Activated naive CD8-positive, alpha-beta T cell treated with anti-CD3 and anti-CD28 coated beads, Interleukin-2, amount 10 ng/mL, durations not matched to agents 7 days and 5 days (primary cell): Measurements from ENCODE around the gene KLC3. TPM values are rescaled to one million over a fixed set of nuclear protein-coding genes. Genes with fewer than 3 reads are reported as not detected.
"Not testable (repeated sequence)": the region's sequence is repeated elsewhere in the genome, so short reads cannot be mapped to it uniquely, and the experiment has no call there.

ENCODE experiments used
- ATAC-seq: fragments of 150-1000 bp; cut with Tn5 transposase; one replicate; pipeline ENCODE4 v1.10.0; 2021; ENCODE audit warnings: low read depth, moderate library complexity
- POLR2A ChIA-PET: fragments of 350-600 bp; sonication (Branson Sonifier 250); formaldehyde crosslinking; loops from one replicate; lab custom pipeline; 2021; ENCODE audit warnings: antibody characterized with exemption; lab: Charles Lee
- DNase-seq: peaks from one replicate; pipeline ENCODE4 v3.0.0; 2021
- H3K27ac Mint-ChIP-seq: one replicate; pipeline ENCODE4 v1.8.0; 2022; ENCODE audit warnings: mild to moderate bottlenecking, mixed read lengths
- H3K27me3 Mint-ChIP-seq: one replicate; pipeline ENCODE4 v1.8.0; 2022; ENCODE audit warnings: mild to moderate bottlenecking, moderate library complexity, mixed read lengths
- H3K36me3 Mint-ChIP-seq: one replicate; pipeline ENCODE4 v1.8.0; 2021; ENCODE audit warnings: mild to moderate bottlenecking, mixed read lengths
- H3K4me1 Mint-ChIP-seq: one replicate; pipeline ENCODE4 v1.8.0; 2021; ENCODE audit warnings: mixed read lengths
- H3K4me3 Mint-ChIP-seq: one replicate; pipeline ENCODE4 v1.8.0; 2022; ENCODE audit warnings: mild to moderate bottlenecking, moderate library complexity, mixed read lengths
- H3K9me3 Mint-ChIP-seq: one replicate; pipeline ENCODE4 v1.8.0; 2021; ENCODE audit warnings: mixed read lengths
- total RNA-seq, 2 experiments: library from RNA; stranded (reverse); gene quantifications; one replicate each; pipeline ENCODE4 v1.2.3, GENCODE V29; 2021

Gene KLC3
- total RNA-seq, 2 experiments from 2014 or later, result not detected

DNA sequence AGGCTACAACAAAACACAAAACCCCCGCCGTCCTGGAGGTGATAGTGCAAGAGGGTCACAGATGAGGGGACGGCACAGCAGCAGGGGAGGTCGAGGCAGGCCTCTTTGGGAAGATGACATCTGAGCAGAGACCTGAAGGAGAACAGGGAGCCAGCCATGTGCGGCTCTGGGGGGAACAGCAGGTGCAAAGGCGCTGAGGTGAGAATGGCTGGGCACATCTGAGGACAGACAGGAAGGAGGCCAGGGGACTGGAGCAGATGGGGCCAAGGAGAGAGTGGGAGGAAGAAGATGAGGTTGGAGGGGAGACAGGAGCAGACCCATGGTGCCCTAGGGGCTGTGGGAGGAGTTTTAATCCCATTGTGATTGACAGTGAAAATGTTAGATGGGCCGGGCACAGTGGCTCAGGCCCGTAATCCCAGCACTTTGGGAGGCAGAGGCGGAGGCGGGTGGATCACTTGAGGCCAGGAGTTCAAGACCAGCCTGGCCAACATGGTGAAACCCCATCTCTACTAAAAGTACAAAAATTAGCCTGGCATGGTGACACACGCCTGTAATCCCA lies 16.1 kb upstream of the KLC3 start:
- H3K4me1 Mint-ChIP-seq, result peaks cover 5% of the 10 kb centered on the region
- no peaks in the 10 kb centered on the region for H3K9me3 Mint-ChIP-seq
- no peak overlapping the region for H3K27ac Mint-ChIP-seq
- peaks cover 38% of the 10 kb centered on the region for H3K27me3 Mint-ChIP-seq
- H3K36me3 Mint-ChIP-seq, result no peaks in the 10 kb centered on the region
- DNase-seq, result no peak
- POLR2A ChIA-PET, result no interaction called here
- H3K4me3 Mint-ChIP-seq, result no peak overlapping the region
- no peak for ATAC-seq

DNA sequence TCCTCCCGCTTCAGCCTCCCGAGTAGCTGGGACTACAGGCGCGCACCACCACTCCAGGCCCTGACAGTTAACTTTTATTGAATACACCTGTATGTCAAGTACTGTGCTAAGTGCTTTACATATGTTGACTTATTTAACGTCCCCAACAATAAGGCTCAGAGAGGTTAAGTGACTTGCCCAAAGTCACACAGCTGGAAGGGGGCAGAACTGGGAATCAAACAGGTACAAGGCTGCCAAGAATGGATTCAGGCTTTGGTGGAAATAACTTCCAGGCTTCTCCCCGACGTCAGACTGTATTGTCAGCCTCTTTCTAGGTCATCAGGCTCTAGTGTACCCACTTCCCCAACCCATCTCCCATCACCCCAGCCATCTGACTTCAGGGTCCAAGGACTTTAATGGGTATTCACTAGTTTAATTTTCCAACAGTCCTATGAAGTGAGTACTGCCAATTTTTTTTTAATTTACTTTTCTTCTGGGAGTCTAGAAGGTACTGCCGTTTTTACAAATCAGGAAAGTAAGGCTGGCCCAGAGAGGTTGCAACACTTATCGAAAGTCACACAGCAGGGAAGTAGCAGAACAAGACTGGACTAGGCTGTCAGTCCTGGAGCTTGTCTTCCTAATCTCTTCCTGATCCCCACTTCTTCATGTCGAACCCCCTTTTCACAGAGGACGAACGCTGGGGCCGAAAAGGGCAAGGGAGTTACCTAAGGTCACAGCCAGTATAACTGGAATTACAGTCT lies 13.0 kb upstream of the KLC3 start:
- no peaks in the 10 kb centered on the region for H3K9me3 Mint-ChIP-seq
- H3K27ac Mint-ChIP-seq, result no peak overlapping the region
- H3K36me3 Mint-ChIP-seq, result no peaks in the 10 kb centered on the region
- H3K4me3 Mint-ChIP-seq, result no peak overlapping the region
- ATAC-seq (no peak), DNase-seq (no peak)
- POLR2A ChIA-PET, result no interaction called here
- H3K27me3 Mint-ChIP-seq, result peaks cover 27% of the 10 kb centered on the region
- H3K4me1 Mint-ChIP-seq, result peaks cover 5% of the 10 kb centered on the region

DNA sequence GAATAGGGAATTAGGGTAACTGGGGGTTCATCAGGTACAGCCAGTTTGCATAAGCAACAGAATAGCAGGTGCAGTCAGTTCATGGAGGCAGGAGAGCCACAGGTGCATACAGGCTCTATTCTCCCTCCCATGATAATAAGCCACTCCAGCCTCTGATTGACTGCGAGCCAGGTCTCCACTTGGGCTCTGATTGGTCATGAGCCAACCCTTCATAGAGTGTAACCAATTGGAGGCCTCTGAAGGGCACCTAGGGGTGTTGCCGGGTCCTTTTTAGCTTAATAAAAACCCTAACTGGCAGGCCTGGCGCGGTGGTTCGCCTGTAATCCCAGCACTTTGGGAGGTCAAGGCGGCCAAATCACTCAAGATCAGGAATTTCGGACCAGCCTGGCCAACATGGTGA lies 9.1 kb upstream of the KLC3 start:
- POLR2A ChIA-PET, result no interaction called here
- H3K4me1 Mint-ChIP-seq, result peaks cover 3% of the 10 kb centered on the region
- H3K27ac Mint-ChIP-seq, result no peak overlapping the region

GRCh38 chr19:45333609-45334303 lies 6.8 kb upstream of the KLC3 start:
- DNase-seq (no peak), ATAC-seq (no peak)
- no peak overlapping the region for H3K4me3 Mint-ChIP-seq
- no peak overlapping the region for H3K27ac Mint-ChIP-seq
- POLR2A ChIA-PET, result interaction anchor here (0.7 kb wide), 1 partner anchor 152 kb away, joined by 3 read pairs; no protein-coding TSS in a partner anchor
- H3K9me3 Mint-ChIP-seq, result no peaks in the 10 kb centered on the region
- no peaks in the 10 kb centered on the region for H3K27me3 Mint-ChIP-seq
- H3K36me3 Mint-ChIP-seq, result no peaks in the 10 kb centered on the region
- peaks cover 3% of the 10 kb centered on the region for H3K4me1 Mint-ChIP-seq

More for the DNA sequence above, 9.1 kb upstream of the KLC3 start:
- Mint-ChIP-seq H3K36me3 (no peaks in the 10 kb centered on the region), H3K9me3 (no peaks in the 10 kb centered on the region), H3K27me3 (peaks cover 9% of the 10 kb centered on the region), H3K4me3 (no peak overlapping the region)
- no peak for ATAC-seq
- DNase-seq, result no peak

DNA sequence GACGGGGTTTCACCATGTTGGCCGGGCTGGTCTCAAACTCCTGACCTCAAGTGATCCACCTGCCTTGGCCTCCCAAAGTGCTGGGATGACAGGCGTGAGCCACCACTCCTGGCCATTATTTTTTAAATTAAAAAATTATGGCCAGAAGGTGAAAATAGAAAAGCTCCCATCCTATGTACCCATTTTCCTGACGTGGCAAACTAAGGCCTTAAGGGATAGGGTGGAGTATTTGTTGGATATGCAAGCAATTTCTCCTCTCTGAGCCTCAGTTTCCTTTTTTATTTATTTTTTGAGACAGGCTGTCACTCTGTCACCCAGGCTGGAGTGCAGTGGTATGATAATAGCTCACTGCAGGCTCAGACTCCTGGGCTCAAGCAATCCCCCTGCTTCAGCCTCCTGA lies 5.7 kb upstream of the KLC3 start:
- H3K4me1 Mint-ChIP-seq, H3K27ac Mint-ChIP-seq, H3K9me3 Mint-ChIP-seq, H3K4me3 Mint-ChIP-seq, H3K27me3 Mint-ChIP-seq, H3K36me3 Mint-ChIP-seq, DNase-seq, ATAC-seq, POLR2A ChIA-PET: not testable (repeated sequence)

DNA sequence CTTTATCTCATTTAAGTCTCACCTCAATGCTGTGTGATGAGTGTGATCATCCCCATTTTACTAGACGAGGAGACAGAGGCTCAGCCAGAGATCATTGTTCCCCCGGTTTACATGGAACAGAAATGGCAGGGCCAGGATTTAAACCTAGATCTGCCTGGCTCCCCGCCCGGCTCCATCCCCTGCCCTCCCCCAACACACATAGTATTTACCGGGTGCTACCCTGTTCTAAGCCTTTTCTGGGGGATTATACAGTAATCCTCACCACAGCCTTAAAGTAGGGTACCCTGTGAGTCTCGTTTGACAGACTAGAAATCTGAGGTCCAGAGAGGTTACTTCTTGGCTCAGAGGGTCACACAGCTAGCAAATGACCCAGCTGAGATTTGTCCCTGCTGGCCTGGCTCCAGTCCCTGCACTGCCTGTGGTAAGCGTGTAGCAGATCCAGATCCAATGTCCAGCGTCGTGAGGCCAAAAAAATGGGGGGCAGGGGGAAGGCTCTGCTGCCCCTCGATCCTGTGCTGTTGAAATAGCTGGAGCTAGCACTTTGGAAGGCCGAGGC lies 3.8 kb upstream of the KLC3 start:
- no peak for DNase-seq
- Mint-ChIP-seq H3K27ac (no peak overlapping the region), H3K9me3 (no peaks in the 10 kb centered on the region), H3K4me3 (no peak overlapping the region), H3K36me3 (no peaks in the 10 kb centered on the region), H3K4me1 (peaks cover 6% of the 10 kb centered on the region), H3K27me3 (peaks cover 7% of the 10 kb centered on the region)
- no peak for ATAC-seq
- POLR2A ChIA-PET, result no interaction called here

DNA sequence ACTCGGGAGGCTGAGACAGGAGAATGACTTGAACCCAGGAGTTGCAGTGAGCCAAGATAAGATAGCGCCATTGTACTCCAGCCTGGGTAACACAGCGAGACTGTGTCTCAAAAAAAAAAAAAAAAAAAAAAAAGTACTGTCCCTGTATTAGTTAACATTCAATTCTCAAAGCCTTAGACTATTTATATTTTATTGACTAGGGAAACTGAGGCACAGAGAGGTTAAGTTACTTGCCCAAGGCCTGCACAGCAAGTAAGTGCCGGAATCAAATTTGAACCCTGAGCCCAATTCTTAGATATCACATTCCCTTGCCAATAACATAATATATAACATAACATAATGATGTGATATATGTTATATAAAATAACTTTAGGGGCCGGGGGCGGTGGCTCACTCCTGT lies 921 bp upstream of the KLC3 start:
- DNase-seq (no peak), ATAC-seq (no peak)
- POLR2A ChIA-PET, result interaction anchor here (0.6 kb wide), 1 partner anchor 402 kb away, joined by 5 read pairs; no protein-coding TSS in a partner anchor
- no peak overlapping the region for H3K27ac Mint-ChIP-seq
- H3K4me1 Mint-ChIP-seq, result peaks cover 5% of the 10 kb centered on the region
- no peak overlapping the region for H3K4me3 Mint-ChIP-seq
- H3K9me3 Mint-ChIP-seq, result no peaks in the 10 kb centered on the region
- H3K27me3 Mint-ChIP-seq, result peaks cover 9% of the 10 kb centered on the region
- no peaks in the 10 kb centered on the region for H3K36me3 Mint-ChIP-seq

- DNase-seq (no peak), ATAC-seq (no peak)
- peaks cover 14% of the 10 kb centered on the region for H3K27me3 Mint-ChIP-seq
- H3K9me3 Mint-ChIP-seq, result no peaks in the 10 kb centered on the region
- POLR2A ChIA-PET, result no interaction called here
- H3K36me3 Mint-ChIP-seq, result no peaks in the 10 kb centered on the region
- no peak overlapping the region for H3K27ac Mint-ChIP-seq
- H3K4me3 Mint-ChIP-seq, result no peak overlapping the region
- H3K4me1 Mint-ChIP-seq, result peaks cover 5% of the 10 kb centered on the region
Observed at GRCh38 chr19:45340899-45341453, 426 bp downstream of the KLC3 start.

DNA sequence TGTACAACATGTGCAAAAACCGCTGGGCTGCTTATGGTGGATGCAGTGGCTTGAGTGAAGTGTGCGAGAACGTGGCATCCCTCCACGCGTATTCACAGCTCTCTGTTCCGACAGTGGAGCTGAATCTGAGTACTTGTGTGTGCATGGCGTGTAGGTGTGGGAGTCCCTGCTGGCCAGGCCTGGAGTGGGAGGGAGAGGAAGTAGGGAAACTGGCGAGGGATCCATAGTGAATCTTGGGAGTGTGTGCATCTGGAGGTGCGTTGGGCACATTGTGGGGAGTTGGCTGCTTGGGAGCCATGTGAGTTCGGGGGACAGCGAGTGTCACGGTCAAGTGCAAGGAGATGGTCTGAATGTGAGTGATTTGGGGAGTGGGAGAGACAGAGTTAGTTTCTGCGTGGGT lies 2.4 kb downstream of the KLC3 start:
- H3K4me1 Mint-ChIP-seq, result peaks cover 5% of the 10 kb centered on the region
- ATAC-seq, result no peak
- POLR2A ChIA-PET, result no interaction called here
- no peak overlapping the region for H3K27ac Mint-ChIP-seq
- DNase-seq, result no peak
- no peak overlapping the region for H3K4me3 Mint-ChIP-seq
- H3K27me3 Mint-ChIP-seq, result peaks cover 18% of the 10 kb centered on the region
- no peaks in the 10 kb centered on the region for H3K36me3 Mint-ChIP-seq
- H3K9me3 Mint-ChIP-seq, result no peaks in the 10 kb centered on the region

DNA sequence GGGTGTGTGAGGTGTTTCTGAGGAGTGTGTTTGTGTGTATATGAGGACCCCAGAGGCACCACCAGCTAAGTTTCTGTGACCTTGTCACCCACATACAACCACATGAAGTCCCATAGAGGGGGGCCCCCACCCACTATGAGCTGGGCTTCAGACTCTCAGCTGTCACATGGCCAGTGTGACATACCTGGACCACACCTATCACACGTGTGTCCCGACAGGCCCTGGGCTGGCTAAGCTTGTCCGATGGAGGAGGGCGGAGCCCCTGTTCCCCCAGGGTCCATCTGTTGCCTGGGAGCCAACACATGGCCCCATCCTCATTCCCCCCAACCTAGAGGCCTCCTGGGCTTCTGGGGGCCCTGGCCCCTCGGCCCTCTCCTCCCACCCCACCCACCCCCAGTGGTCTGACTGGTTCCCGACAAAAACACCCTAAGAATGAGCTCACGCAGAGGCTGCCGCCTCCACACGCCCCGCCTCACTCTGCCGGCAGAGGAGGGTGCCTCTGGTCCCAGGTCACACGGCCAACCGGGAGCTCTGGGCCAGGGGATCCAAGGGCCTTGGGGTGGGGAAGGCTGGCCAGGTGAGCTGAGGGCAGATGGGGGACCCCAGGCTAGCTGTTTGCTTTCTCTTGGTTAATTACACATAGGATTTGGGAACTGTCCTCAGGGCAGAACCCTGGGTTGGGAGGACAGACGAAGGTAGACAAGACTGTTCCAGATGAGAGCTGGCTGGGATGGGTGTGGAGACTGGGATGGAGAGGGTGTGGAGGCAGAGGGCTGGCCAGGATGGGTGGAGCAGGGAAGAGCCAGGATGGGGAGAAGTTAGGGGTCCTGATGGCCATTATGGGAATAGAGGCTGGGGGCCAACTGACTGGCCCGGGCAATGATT lies 4.3 kb downstream of the KLC3 start:
- H3K27ac Mint-ChIP-seq, result no peak overlapping the region
- no peak for DNase-seq
- peaks cover 16% of the 10 kb centered on the region for H3K27me3 Mint-ChIP-seq
- H3K4me1 Mint-ChIP-seq, result peaks cover 3% of the 10 kb centered on the region
- POLR2A ChIA-PET, result no interaction called here
- ATAC-seq, result no peak
- peaks cover 2% of the 10 kb centered on the region for H3K36me3 Mint-ChIP-seq
- no peaks in the 10 kb centered on the region for H3K9me3 Mint-ChIP-seq
- H3K4me3 Mint-ChIP-seq, result no peak overlapping the region

GRCh38 chr19:45345506-45345860 lies 4.9 kb downstream of the KLC3 start:
- Mint-ChIP-seq H3K27me3 (peaks cover 12% of the 10 kb centered on the region), H3K4me1 (no peaks in the 10 kb centered on the region), H3K4me3 (no peak overlapping the region), H3K36me3 (peaks cover 2% of the 10 kb centered on the region), H3K9me3 (no peaks in the 10 kb centered on the region), H3K27ac (no peak overlapping the region)
- no peak for DNase-seq
- POLR2A ChIA-PET, result no interaction called here
- no peak for ATAC-seq

- Mint-ChIP-seq H3K36me3 (peaks cover 2% of the 10 kb centered on the region), H3K27ac (no peak overlapping the region), H3K4me3 (no peak overlapping the region), H3K27me3 (peaks cover 12% of the 10 kb centered on the region), H3K9me3 (no peaks in the 10 kb centered on the region), H3K4me1 (no peaks in the 10 kb centered on the region)
- ATAC-seq (no peak), DNase-seq (no peak)
- POLR2A ChIA-PET, result no interaction called here
Observed at GRCh38 chr19:45346449-45346848, 5.9 kb downstream of the KLC3 start.
